ENCODE measurements around the gene CEP63. TPM values are rescaled to one million over a fixed set of nuclear protein-coding genes. Genes with fewer than 3 reads are reported as not detected.

The CEP63 gene
- total and polyA plus RNA-seq, 8 donors, result 8.1 to 104 (median 16.7) TPM

- H3K4me1 ChIP-seq, result no peaks in the 10 kb centered on the region
- WGBS, 5 donors, result 68 to 87% (median 73%) methylated on average over 6 of the region's 6 CpGs
- TF ChIP-seq POLR2A (IDR thresholded peaks at IDR 0.05) (no peak), POLR2AphosphoS5 (IDR thresholded peaks at IDR 0.05) (no peak), CTCF (IDR thresholded peaks at IDR 0.05) (no peak)
- H3K9me3 ChIP-seq, result peaks cover 0 to 6% (median under 1%) of the 10 kb centered on the region in 4 donors
- DNase-seq, result peak in 1 of 2 donors; percentile 26
- intact Hi-C loops (cut with DNase I; ENCODE audit: low total_unique reads), result no loop called here
- no peaks in the 10 kb centered on the region for H3K27me3 ChIP-seq
- no peaks in the 10 kb centered on the region for H3K36me3 ChIP-seq
- no peak overlapping the region for H3K4me3 ChIP-seq
- no peak overlapping the region for H3K27ac ChIP-seq
Measured at GRCh38 chr3:134576426-134576825, 90.6 kb downstream of the CEP63 start.

DNA sequence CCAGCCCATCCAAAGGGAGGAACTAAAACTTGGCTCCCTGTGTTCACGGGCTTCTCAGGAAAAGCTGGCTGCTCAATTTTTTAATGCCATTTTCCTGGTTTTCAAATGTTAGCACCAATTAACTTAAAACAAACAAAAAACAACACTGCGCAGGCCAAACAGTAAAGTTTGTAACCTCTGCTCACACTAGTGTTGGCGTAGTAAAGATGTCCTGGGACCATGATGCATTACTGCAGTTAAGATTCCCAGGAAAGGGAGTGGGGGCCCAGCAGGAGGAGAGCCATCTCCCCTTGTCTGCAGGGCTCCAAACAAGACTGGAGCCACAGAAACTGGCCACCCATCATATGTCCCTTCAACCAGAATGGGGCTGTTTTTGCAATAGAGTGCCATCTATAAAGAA, 91.0 kb downstream of the CEP63 start:
- H3K9me3 ChIP-seq, result peaks cover 0 to 4% (median 0%) of the 10 kb centered on the region in 4 donors
- H3K27ac ChIP-seq, result no peak overlapping the region
- no peaks in the 10 kb centered on the region for H3K27me3 ChIP-seq
- WGBS, 5 donors, result 81 to 94% (median 91%) methylated on average over 3 of the region's 3 CpGs
- no peak overlapping the region for H3K4me3 ChIP-seq
- intact Hi-C loops (cut with DNase I; ENCODE audit: low total_unique reads), result no loop called here
- no peak for TF ChIP-seq POLR2A (IDR thresholded peaks at IDR 0.05)
- DNase-seq, result no peak
- no peaks in the 10 kb centered on the region for H3K4me1 ChIP-seq
- H3K36me3 ChIP-seq, result no peaks in the 10 kb centered on the region

DNA sequence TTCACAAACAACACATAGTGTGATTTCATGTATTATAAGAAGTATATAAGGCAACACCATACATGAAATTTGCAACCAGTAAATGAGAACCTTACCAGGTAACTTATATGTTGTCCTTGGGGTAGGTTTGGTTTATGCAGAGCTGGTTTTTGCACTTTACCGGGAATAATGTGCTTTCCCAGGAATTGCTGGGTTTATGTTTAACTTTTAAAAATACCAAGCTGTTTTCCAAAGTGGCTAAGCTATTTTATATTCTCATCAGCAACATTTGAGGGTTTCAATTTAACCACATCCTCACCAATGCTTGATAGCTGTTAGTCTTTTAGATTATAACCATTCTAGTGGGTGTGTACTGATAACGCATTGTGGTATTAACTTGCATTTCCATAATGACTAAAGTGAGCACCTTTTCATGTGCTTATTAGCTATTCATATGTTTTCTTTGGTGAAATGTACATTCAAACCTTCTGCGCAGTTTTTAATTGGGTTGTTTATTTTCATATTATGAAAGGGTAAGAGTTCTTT, 93.3 kb downstream of the CEP63 start:
- no peak for DNase-seq
- WGBS, 5 donors, result 58 to 72% (median 69%) methylated on average over 3 of the region's 3 CpGs
- H3K27ac ChIP-seq, result no peak overlapping the region
- no peaks in the 10 kb centered on the region for H3K27me3 ChIP-seq
- peaks cover 0 to 3% (median 0%) of the 10 kb centered on the region in 4 donors for H3K9me3 ChIP-seq
- TF ChIP-seq CTCF (IDR thresholded peaks at IDR 0.05) (no peak), POLR2A (IDR thresholded peaks at IDR 0.05) (no peak), EP300 (IDR thresholded peaks at IDR 0.05) (no peak), POLR2AphosphoS5 (IDR thresholded peaks at IDR 0.05) (no peak)
- no peak overlapping the region for H3K4me3 ChIP-seq
- intact Hi-C loops (cut with DNase I; ENCODE audit: low total_unique reads), result no loop called here
- H3K4me1 ChIP-seq, result no peaks in the 10 kb centered on the region
- H3K36me3 ChIP-seq, result no peaks in the 10 kb centered on the region

DNA sequence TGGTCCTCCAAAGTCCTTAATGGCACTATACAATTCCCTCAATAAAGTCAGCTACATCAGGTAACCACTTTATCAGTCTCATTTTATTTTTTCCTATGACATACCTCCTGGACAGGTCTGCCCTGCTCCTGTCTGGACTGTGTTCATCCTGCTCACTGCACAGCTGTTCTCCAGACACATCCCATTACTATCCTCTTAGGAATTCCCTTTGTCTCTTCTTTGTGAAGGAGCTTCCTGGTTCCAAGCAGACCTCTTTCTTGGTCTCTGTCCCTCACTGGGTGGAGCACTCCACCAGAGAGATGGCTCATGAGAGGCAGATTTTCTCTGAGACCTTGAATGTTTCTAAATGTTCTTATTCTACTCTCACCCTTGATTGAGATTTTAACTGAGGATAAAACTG, 104.9 kb downstream of the CEP63 start:
- DNase-seq, result no peak
- H3K4me1 ChIP-seq, result no peaks in the 10 kb centered on the region
- intact Hi-C loops (cut with DNase I; ENCODE audit: low total_unique reads), result no loop called here
- no peak overlapping the region for H3K27ac ChIP-seq
- no peak overlapping the region for H3K4me3 ChIP-seq
- no peaks in the 10 kb centered on the region for H3K9me3 ChIP-seq
- no peak for TF ChIP-seq EP300 (IDR thresholded peaks at IDR 0.05)
- TF ChIP-seq POLR2A (IDR thresholded peaks at IDR 0.05), result no peak
- TF ChIP-seq POLR2AphosphoS5 (IDR thresholded peaks at IDR 0.05), result no peak
- TF ChIP-seq CTCF (IDR thresholded peaks at IDR 0.05), result no peak
- H3K36me3 ChIP-seq, result no peaks in the 10 kb centered on the region
- H3K27me3 ChIP-seq, result no peaks in the 10 kb centered on the region

DNA sequence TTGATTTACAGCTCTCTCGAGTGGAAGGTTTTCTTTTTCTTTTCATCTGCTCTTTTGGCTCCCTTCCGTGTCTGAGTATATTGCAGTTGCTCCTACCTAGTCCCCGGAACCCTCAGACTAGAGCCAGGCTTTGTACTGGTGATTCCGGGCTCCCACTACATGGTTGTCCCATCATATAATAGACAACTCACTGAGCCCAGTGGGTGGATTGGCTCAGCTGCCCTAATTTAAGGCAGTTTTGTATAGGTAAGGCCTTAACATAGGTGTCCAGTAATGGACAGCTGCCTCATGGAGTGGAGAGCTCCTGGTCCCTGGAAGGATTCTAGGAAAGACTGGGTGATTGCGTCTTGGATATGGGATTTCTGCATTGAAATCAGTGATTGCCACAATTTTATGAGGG, 106.9 kb downstream of the CEP63 start:
- DNase-seq, result no peak
- intact Hi-C loops (cut with DNase I; ENCODE audit: low total_unique reads), result no loop called here

More for the DNA sequence above, 106.9 kb downstream of the CEP63 start:
- H3K27ac ChIP-seq, result no peak overlapping the region
- H3K9me3 ChIP-seq, result no peaks in the 10 kb centered on the region
- H3K4me1 ChIP-seq, result no peaks in the 10 kb centered on the region
- WGBS, 5 donors, result 84 to 95% (median 91%) methylated on average over 5 of the region's 5 CpGs
- H3K36me3 ChIP-seq, result no peaks in the 10 kb centered on the region
- TF ChIP-seq EP300 (IDR thresholded peaks at IDR 0.05) (no peak), POLR2AphosphoS5 (IDR thresholded peaks at IDR 0.05) (no peak), POLR2A (IDR thresholded peaks at IDR 0.05) (no peak)
- H3K27me3 ChIP-seq, result no peaks in the 10 kb centered on the region
- H3K4me3 ChIP-seq, result no peak overlapping the region

All from stomach (tissue), 9 donors.